GM18499 (cell line): ENCODE results near the gene PREP.

ENCODE experiments used
- ATAC-seq: cut with Tn5 transposase; IDR thresholded peaks from one replicate; pipeline ENCODE4 v1.9.1; 2021; ENCODE audit warnings: moderate number of reproducible peaks; ENCODE audit not compliant: insufficient read depth, unreplicated experiment

Gene PREP

GRCh38 chr6:105398859-105399258, 4.0 kb downstream of the PREP start:
- ATAC-seq = no peak

- no peak for ATAC-seq
These were observed 4.9 kb downstream of the PREP start for GRCh38 chr6:105397987-105398386.

- no peak for ATAC-seq
These were observed 11.2 kb downstream of the PREP start for GRCh38 chr6:105391705-105392104.

- no peak for ATAC-seq
These were observed 13.3 kb downstream of the PREP start for GRCh38 chr6:105389543-105389942.

GRCh38 chr6:105388392-105388791, 14.5 kb downstream of the PREP start:
- ATAC-seq = no peak

GRCh38 chr6:105384004-105384403, 18.9 kb downstream of the PREP start:
- ATAC-seq = no peak

GRCh38 chr6:105382958-105383357, 19.9 kb downstream of the PREP start:
- ATAC-seq = no peak

GRCh38 chr6:105382496-105382895, 20.4 kb downstream of the PREP start:
- no peak for ATAC-seq

- no peak for ATAC-seq
These were observed 22.2 kb downstream of the PREP start for GRCh38 chr6:105380634-105381033.

GRCh38 chr6:105375797-105376196, 27.1 kb downstream of the PREP start:
- ATAC-seq = no peak

- no peak for ATAC-seq
These were observed 28.9 kb downstream of the PREP start for GRCh38 chr6:105374010-105374420.

- no peak for ATAC-seq
These were observed 29.4 kb downstream of the PREP start for GRCh38 chr6:105373481-105373880.

GRCh38 chr6:105372849-105373182, 30.1 kb downstream of the PREP start:
- no peak for ATAC-seq

GRCh38 chr6:105372142-105372848, 30.6 kb downstream of the PREP start:
- no peak for ATAC-seq

GRCh38 chr6:105370351-105370750, 32.5 kb downstream of the PREP start:
- no peak for ATAC-seq

- ATAC-seq = no peak
These were observed 33.7 kb downstream of the PREP start for GRCh38 chr6:105369145-105369544.

- no peak for ATAC-seq
These were observed 38.6 kb downstream of the PREP start for GRCh38 chr6:105364243-105364642.

GRCh38 chr6:105363100-105363754, 39.7 kb downstream of the PREP start:
- no peak for ATAC-seq

- ATAC-seq = no peak
These were observed 43.2 kb downstream of the PREP start for GRCh38 chr6:105359419-105360370.

- ATAC-seq = no peak
These were observed 45.7 kb downstream of the PREP start for GRCh38 chr6:105357165-105357564.

GRCh38 chr6:105352037-105352617, 50.8 kb downstream of the PREP start:
- no peak for ATAC-seq
